GM18951 (cell line): Measurements from ENCODE around the gene UNC13B.
"Not testable (repeated sequence)": the region's sequence is repeated elsewhere in the genome, so short reads cannot be mapped to it uniquely, and the experiment has no call there.

Experiments
- POLR2A ChIP-seq: IDR thresholded peaks from 4 replicates; pipeline ENCODE4 v1.6.1; 2011; ENCODE audit warnings: mild to moderate bottlenecking; ENCODE audit not compliant: insufficient read length, insufficient read depth; ENCODE audit errors: extremely low read depth
- in situ Hi-C: fragments of 300-500 bp; cut with MboI; formaldehyde crosslinking; loops from one replicate; pipeline ENCODE4 v1.12.0; 2022; ENCODE audit warnings: low sequenced_read_pairs, mixed read lengths, inconsistent platforms; ENCODE audit not compliant: unreplicated experiment

The UNC13B gene

GRCh38 chr9:35142037-35142436 is 19.8 kb upstream of the UNC13B start:
- no peak for TF ChIP-seq POLR2A

GRCh38 chr9:35147941-35148563 is 13.8 kb upstream of the UNC13B start:
- in situ Hi-C loops, result not testable (repeated sequence)

More at GRCh38 chr9:35142037-35142436, 19.8 kb upstream of the UNC13B start:
- in situ Hi-C loops, result no loop called here

DNA sequence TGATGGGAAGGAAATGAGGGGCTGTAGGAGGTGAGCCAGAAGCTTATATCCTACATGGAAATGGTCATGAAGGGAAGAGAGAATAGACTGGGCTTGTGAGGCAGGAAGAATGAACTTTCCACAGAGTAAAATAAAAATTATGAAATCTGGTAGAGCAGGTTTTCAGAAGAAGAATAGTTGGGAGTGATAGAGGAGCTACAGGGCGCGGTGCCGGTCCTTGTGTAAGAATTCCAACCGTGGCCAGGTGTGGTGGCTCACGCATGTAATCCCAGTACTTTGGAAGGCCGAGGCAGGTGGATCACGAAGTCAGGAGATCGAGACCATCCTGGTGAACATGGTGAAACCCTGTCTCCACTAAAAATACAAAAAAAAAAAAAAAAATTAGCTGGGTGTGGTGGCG is 8.9 kb upstream of the UNC13B start:
- in situ Hi-C loops, result no loop called here
- no peak for TF ChIP-seq POLR2A

DNA sequence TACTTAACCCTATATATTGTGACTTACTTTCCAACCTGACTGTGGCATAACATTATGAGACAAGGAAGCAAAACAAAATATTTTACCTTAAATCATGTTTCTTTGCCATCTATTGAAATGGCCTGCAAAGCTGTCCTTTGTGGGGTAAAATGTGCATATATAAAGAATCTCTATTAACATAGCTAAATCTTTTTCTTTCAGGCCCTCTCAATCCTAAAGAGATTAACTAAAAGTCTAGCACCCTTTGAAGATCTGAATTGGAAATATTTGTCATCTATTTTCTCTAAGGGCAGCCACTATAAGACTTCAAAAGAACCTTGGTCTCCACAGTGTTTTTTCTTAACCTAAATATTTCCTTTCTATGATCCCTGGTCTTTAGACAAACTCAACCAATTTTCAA is 5.0 kb upstream of the UNC13B start:
- in situ Hi-C loops, result no loop called here

GRCh38 chr9:35157836-35158235 is 4.0 kb upstream of the UNC13B start:
- in situ Hi-C loops, result not testable (repeated sequence)

More for the DNA sequence above, 5.0 kb upstream of the UNC13B start:
- TF ChIP-seq POLR2A, result no peak

DNA sequence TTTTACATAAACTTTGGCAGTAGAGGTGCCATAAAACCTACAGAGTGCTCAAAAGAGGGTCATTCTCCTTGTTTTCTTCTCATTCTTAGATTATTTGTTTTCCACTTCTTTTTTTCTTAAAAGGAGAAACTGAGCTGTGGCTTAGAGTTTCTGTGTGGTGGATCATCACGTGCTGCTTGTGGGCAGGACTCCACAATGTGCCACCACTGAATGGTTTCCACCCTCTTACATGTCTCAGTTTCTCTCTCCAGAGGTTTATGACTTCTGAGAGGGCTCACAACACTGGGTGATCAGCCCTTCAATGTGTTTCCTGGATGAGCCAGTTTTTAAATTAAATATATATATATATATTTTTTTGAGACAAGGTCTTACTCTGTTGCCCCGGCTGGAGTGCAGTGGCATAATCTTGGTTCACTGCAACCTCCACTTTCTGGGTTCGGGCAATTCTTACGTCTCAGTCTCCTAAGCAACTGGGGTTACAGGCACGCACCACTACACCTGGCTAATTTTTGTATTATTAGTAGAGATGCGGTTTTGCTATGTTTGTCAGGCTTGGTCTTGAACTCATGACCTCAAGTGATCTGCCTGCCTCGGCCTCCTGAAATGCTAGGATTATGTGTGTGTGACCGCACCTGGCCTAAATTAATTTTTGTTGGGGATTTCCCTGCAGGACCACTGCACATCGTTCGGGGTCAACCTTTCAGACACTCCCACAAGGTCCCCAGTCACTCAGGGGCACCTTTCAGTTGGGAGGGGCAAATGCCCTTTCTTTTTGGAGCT is 3.1 kb upstream of the UNC13B start:
- in situ Hi-C loops, result no loop called here
- no peak for TF ChIP-seq POLR2A

DNA sequence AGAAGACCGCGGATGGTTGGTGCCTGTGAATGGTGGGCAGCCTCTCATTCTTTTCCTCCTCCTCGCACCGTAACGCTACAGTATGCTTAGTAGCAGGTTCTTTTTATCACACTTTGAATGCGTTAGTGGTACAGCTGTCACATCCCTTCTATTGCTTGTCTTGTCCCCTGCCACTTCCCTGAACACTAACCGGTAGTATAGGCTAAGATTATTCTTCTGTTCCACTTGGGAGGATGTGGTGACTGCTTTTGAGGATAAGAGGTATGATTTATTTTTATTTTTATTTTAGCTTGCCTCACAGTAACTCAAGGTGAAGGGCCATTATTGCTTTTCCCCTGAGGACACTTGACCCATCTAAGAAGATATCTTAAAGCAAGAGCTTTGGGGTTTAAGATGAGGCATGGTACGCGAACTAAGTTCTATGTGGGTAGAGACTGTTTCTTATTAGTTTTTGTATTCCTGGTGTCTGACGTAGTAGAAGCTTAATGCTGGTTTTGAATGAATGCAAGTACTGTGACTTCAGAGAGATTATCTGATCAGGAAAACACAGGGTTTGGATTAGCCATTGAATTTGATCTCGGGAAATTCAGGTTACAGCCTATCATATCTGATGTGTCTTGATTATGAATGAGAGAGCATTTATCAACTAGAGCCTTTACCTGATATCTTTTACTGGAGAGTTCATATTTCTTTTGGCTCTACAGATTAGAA is 951 bp downstream of the UNC13B start:
- in situ Hi-C loops, result no loop called here

DNA sequence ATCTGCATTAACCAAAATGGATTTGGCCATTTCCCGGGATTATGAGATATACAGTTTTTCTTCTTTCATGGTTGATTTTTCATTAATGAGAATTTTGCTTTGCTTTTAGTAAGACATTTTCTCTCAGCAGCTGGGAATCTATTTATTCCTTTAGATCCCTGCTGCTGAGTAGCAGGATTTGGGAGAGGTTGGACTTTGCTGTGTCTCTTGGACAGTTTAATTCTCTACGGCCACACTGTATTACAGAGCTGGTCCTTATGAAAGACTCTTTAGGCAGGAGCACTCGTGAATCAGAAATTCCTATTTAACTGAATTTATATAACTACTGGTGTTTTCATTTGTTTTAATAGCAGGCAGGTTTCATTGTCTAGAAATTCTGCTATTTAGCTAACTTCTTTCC is 1.6 kb downstream of the UNC13B start:
- in situ Hi-C loops, result no loop called here

More for the DNA sequence above, 951 bp downstream of the UNC13B start:
- no peak for TF ChIP-seq POLR2A

DNA sequence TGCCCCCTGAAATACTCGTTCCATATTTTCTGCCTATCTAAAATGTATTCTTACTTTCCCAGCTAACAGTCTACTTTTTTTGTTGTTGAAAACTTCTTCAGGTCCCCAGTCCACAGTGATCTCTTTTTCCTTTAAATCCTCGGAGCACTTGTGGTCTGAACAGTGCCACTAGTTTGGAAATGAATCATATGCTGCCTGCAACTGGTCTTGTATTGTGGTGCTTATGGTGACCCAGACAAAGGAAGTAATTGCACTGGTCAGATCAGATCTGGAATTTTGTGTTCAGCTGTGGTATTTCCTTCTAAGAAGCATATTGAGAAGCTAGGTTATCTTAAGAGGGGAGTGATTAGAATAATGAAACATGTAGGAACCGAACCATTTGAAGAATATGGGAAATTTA is 2.9 kb downstream of the UNC13B start:
- in situ Hi-C loops, result no loop called here
- TF ChIP-seq POLR2A, result no peak

More for the DNA sequence above, 1.6 kb downstream of the UNC13B start:
- TF ChIP-seq POLR2A, result no peak

DNA sequence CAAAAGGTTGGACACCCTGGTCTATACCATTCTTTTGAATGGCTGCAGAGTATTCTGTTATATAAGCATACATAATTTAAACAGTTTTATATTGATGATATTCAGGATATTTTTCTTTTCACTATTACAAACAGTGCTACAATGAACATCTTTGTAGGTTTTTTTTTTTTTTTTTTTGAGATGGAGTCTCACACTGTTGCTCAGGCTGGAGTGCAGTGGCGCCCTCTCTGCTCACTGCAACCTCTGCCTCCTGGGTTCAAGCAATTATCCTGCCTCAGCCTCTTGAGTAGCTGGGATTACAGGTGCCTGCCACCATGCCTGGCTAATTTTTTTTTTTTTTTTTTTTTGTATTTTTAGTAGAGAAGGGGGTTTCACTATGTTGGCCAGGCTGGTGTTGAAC is 5.6 kb downstream of the UNC13B start:
- in situ Hi-C loops, result not testable (repeated sequence)

GRCh38 chr9:35168963-35169362 is 7.2 kb downstream of the UNC13B start:
- TF ChIP-seq POLR2A, result no peak
- in situ Hi-C loops, result no loop called here

- TF ChIP-seq POLR2A, result no peak
Observed at GRCh38 chr9:35172878-35173277, 11.1 kb downstream of the UNC13B start.

DNA sequence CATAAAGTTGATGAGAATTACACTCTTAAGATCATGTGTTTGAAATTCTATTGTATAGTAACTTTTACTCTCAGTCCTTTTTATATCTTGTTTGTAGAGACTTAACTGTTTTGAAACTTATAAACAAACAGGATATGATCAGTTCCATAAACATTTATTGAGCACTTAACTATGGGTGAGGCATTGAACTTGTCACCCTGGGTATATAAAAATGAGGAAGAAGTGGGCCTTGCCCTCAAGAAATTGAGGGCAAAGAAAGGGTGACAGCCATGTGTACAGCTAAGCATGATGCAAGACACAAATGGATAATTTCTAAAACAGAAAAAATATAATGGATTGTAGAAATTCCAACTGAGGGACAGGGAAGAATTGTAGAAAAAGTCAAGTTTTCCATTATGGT is 15.7 kb downstream of the UNC13B start:
- TF ChIP-seq POLR2A, result no peak
- in situ Hi-C loops, result no loop called here

More at GRCh38 chr9:35172878-35173277, 11.1 kb downstream of the UNC13B start:
- in situ Hi-C loops, result no loop called here
